Fibroblast of lung (primary cell): Measurements from ENCODE around the gene CLTA.

Source experiments
- CTCF ChIP-seq, 2 donors: IDR thresholded peaks in 1 of 2; conservative IDR thresholded peaks in 1 of 2; 1 replicate in 1 of 2; 2 replicates in 1 of 2; pipeline ENCODE4 v1.5.1; 2011 to 2012; ENCODE audit warnings: low read length in 2 of 2, control low read depth in 1 of 2, inconsistent platforms in 1 of 2, low read depth in 1 of 2, mild to moderate bottlenecking in 1 of 2
- EZH2 ChIP-seq: IDR thresholded peaks from 2 replicates; pipeline ENCODE4 v1.5.1; 2012; ENCODE audit warnings: low read length, control low read depth, mild to moderate bottlenecking; ENCODE audit errors: missing control alignments

GRCh38 chr9:36213387-36213786 lies 22.7 kb downstream of the CLTA start:
- TF ChIP-seq CTCF (conservative IDR thresholded peaks at IDR 0.05 in 1 of 2, IDR thresholded peaks at IDR 0.05 in 1 of 2; ENCODE audit: low read depth in 1 of 2, low read length in 2 of 2) (no peak), EZH2 (no peak)
